Stimulated activated CD8-positive, alpha-beta memory T cell treated with anti-CD3 and anti-CD28 coated beads, Interleukin-12 subunit alpha, Interleukin-12 subunit beta, amount 100 ng/mL, for 1 hour (primary cell): ENCODE data around the gene DDX53.

Experiments
- DNase-seq: peaks from one replicate; pipeline ENCODE4 v3.0.0-alpha.2; 2020; ENCODE audit warnings: low read depth

Gene DDX53

DNA sequence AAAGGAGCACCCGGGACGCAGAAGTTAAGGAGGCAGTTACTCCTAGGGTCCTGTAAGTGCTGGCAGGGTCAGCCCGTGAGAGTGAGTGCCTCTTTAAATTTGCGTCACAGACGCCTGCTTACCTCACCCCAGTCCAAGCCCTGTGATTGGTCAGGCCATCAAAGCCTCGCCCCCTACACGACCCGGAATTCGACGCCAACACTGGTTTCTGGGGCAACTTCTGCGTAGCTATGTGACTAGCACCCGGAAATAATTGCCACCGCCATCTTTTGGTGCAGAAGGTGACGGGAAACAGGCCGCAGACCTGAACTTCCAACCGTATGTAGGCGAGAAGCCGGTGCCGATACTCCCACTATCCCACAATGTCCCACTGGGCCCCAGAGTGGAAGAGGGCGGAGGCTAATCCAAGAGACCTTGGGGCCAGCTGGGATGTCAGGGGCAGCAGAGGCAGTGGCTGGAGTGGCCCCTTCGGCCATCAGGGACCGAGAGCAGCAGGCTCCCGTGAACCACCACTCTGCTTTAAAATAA, at the start of gene DDX53:
Gene DDX53 (plus strand): TSS at position 265 of the 528 bp plus-strand sequence. CDS start 98 bp downstream, at position 363.
- DNase-seq: no peak

DNA sequence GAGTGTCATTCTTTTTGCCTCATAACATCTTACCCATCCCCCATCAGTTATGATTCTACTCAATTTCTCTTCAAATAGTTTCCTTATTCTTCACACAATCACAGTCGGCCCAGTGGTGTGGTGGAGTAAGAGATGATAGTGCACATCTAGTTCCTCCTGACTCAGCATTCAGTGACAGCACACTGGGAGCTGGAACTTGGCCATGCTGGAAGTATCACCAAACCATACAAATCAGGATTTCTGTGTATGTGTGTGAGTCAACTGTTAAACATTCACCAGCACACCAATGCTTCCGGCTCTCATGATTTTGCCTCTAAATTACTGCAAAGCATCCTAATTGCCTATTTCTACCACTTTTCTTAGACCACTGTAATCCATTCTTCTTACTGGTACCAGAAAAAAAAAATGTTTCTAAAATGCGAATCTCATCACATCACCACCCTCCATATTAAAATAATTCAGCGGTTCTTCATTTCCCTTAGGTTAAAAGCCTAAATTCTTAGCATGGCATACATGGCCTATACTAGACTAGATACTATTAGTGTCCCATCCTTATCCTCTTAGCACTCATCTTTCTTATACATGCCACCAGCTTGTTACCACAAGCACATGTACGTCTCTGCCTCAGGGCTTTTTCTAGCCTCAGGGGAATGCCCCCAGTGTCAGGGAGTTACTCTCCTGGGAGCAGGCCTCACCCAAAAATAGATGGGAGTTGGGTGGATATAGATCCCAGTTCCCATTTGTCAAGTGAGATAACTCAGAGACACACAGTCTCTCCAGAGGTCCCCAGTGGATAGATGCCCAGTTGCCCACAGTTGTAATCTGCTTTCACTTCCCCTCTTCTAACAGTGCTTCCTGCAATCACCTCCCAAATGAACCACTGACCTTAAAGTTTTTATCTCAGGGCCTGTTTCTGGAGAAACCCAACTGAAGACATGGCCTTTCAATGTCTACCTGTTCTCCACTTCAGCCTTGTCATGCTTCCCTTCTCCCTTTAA, 49.2 kb upstream of the DDX53 start:
- DNase-seq: no peak

DNA sequence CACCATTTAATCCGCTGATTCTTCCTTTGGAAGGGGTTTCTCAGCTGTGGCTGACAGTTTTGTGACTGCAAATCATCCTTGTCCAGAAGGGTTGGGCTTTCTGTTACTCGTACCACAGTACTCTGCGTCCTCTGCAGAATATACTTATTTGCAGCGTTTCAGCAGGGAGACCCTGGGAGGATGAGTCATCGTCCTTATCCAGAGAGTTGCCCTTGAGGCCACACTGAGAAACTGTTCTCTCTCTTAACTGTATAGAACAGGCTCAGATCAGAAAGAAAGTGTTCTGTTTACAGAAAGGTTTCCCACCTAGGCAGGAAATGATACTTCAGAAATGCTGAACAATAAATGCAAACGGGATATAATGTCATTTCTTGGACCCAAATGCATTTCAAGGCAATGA, 47.8 kb upstream of the DDX53 start:
- DNase-seq: no peak

DNA sequence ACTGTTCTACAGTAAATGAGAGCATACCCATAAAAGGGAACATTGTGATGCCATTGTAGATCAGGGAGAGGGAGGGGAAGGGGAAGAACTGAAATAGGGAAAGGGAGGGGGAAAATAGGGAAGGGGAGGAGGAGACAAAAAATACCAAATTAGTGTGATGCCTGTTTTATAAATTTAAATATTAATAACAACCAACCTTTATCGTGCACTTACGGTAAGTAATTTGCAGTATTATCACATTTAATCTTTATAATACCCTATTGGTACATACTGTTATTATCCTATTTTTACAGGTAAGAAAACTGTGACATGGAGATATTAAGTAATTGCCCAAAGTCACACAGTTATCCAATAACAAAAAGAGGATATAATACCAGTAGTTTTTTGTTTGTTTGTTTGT, 41.5 kb upstream of the DDX53 start:
- DNase-seq: no peak

DNA sequence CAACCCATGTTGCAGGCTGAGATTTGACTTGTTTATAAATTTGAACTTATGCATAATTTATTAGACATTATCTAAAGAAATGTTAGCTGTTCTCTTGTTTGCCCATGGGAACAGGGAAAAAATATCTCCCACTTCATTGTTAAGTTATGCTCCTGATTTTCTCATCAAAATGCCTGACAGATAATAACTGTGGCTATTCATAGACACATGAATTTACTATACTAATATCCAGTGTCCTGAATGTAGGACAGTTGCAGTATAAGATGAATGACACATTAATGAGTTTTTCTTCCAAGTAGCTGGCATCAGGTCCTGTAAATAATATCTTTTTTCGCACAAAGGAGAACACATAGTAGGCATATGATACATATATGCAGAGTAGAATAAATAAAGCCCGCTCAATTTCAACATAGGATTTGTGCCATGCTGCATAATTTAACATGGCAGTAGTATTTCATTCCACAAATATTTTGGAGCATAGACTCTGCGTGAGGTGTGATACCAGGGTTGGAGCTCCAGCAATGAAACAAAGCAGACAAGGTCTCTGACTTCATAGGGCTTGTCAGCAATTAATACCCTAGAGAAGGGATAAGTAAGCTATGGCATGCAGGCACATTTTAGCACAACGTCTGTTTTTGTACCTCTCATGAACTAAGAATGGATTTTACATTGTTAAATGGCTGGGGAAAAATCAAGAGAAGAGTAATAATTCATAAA, 40.4 kb upstream of the DDX53 start:
- no peak for DNase-seq

DNA sequence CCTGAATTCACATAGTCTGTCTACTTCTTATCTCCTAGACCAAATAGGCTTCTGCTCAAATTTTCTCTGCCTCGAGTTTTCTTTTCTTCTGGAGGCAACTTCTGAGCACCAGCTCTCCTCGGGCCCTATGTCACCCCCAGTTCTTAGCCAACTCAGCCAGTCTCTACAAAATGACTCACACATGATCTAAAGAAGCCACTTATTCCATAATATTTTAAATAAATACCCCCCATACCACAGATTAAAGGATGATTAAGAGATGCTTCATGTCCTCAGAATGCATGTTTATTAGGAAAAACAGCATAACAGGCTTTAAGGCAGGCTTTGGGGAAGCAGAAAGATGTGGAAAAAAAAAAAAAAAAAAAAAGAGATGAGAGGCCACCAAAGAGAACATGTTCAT, 36.6 kb upstream of the DDX53 start:
- DNase-seq: no peak

DNA sequence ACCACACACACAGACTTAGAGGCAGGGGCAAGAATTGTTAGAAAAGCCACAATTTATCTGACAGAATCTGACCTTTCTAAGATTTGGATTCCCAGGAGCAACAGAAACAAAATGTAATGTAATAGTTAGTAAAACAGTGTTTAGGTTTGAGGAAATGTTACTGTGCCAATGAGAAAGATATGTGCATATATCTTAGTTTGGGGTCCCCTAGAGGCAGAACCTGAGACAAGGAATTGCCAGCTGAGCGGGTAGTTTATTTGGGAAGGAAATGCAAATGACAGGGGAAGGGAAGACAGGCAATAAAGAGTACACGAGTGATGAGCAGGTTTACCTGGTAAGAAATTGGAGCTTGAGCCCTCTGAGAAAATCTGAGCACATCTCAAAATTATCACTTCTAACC, 31.3 kb upstream of the DDX53 start:
- no peak for DNase-seq

DNA sequence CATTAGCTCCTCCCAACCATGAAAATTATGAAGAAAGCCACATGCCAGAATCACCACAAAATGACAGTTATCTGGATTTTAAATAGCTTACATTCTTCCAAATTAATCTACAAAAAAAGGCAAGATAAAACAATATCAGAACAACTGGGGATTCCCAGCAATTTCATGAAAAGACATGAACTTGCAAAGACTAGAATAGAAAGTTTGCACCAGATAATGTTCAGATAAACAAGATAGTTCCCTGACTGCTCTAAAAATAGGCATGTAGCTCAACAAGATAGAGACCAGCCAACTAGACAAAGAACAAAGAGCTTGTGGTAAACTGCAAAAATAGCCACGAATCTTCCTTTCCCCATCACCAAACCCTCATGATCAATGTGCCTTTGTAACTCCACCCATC, 30.3 kb upstream of the DDX53 start:
- DNase-seq: no peak

DNA sequence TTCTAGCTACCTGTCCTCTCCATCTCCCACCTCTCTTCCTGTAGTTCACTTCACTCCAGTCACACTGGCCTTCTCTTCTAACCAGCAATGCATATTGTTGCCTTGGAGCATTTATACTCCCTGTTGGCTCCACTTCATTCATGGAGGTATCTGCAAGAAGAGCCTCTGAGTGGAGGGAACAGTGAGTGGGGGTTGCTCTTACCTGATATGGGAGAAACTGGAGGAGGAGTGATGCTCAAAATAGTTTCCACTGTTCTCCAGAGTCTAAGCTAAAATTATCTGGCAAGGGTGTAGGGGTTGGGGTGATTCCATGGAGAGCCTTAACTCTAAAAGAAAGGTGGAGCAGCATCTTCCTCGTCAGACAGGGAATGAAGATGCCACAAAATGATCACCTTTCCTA, 28.9 kb upstream of the DDX53 start:
- no peak for DNase-seq

DNA sequence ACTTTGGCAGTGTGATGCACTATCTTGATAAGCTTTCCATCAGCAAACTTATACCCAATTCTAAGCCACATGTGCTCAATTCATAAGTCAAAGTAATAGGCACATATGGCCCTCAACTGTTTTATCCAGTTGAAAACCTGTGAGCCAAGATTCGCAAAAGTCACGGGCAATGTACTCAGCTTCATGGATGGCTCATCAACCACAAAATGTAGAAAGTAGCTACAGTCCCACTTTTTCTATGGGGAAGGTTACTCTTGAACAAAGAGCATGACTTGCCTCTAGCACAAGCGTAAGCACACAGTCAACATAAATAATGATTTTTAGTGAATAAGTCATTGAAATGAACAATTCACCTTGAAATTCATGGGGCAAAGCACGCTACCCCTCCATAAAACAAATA, 25.1 kb upstream of the DDX53 start:
- no peak for DNase-seq

DNA sequence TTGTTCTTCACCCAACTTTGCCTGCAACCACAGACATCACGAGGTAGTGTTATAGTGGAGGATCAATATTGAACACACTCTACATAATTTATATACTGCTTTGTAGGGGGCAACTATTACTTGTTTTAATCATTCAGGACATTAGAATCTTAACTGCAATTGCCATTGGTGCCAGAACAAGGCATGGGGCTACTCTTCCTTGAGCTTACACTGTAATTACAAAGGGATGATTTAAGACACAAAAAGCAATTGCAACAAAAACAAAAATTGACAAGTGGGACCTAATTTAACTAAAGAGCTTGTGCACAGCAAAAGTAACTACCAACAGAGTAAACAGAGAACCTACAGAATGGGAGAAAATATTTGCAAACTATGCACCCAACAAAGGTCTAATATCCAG, 24.0 kb upstream of the DDX53 start:
- DNase-seq: no peak

DNA sequence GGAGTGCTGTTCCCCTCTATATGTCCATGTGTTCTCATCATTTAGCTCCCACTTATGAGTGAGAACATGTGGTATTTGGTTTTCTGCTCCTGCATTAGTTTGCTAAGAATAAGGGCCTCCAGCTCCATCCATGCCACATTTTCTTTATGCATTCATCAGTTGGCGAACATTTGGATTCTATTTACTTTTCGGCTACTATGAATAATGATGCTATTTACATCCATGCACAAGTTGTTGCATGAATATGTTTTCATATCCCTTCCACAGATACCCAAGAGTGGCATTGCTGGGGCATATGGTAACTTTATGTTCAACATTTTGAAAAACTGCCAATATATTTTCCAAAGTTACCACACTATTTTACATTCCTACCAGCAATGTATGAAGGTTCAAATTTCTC, 13.8 kb upstream of the DDX53 start:
- DNase-seq: no peak

DNA sequence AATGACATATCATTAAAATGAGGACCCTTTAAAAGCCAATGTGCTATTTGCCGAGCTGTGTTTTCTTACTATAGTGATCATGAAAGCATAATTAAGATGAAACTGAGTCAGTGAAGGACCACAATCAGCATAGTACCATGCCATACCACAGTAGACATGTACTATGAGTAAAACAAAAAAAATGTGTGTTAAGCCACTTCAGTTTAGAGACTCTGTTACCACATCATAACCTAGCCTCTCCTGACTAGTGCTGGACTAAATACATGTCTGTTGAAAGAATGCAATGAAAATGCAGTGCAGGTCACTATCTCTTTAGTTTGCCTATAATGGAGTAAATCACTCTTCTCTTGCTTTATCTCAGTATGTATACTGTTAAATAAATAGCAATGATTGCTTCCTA, 12.3 kb upstream of the DDX53 start:
- no peak for DNase-seq

DNA sequence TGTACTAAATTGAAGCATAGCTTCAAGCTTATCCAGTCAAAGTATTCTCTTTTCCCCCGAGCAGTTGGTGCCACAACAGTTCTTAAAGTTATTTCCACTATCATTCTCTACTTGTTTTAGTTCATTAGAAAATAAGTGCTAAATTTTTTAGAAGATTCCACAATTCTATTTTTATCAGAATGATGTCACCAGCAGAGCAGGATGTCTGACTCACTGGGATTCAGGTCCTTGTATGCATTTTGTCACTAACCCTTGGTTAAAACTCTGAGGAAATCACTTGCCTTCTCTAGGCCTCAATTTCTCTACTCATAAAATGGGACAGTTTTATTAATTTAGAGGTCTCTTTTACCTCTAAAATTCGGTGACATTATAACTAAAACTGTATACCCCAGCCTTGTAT, 3.4 kb downstream of the DDX53 start:
- DNase-seq: no peak

DNA sequence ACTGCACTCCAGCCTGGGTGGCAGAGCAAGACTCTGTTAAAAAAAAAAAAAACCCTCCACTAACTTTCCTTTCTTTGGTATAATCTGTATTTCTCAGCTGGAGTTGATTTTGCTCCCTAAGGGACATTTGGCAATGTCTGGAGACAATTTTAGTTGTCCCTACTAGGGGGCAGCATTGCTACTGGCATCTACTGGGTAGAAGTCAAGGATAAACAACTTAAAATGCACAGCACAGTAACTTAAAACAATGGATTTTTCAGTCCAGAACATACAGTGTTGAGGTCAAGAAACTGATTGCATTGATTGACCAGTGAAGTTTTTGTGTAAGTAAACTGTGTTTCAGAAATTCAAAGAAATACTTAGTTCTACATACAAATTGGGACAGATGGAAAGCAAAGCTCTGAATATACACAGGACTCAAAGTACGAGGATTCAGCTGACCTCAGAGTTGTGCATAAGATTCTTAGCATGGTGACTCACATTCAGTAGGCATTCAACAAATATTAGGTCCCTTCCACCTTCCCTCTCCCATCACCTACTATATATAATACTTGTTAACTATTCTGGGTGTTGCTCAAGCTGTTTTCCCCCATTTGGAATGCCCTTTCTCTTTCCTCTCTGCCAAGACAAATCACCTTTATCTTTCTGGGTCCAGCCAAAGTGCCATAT, 8.8 kb downstream of the DDX53 start:
- no peak for DNase-seq

DNA sequence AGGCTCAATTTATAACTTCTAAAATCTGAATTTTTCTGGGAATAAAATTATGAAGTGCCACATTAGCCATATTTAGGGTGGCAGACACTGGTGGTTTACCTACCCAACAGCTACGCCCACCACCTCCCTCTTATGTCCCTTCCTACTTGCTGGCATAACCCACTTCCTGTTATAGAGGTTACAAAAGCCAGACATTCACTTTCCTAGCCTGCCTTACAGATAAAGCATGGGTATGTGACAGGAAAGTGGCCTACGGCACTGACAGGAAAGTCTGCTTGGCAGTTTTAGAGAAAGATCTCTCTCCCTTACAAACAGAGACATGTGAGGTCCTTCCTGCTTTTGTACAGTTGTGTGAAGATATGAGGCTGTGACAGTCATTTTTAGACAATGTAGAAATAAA, 12.4 kb downstream of the DDX53 start:
- no peak for DNase-seq

DNA sequence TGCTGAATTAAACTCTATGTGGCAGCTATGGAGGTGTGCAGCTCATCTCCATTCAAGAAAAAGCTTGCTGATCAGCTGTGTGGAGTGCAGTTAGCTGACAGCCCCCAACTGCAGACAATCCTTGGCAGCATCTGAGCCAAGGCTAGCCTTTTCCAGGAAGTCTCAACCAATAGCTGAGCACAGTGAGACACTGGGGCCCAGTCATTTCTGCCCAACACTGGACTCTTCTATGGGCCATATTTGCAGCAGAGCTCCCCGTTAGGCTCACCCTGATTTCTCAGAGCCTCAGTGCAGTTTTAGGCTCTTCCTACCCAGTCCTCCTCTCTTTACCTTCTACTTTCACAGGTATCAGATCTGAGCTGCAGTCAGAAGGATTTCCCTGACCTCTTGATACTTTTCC, 12.9 kb downstream of the DDX53 start:
- DNase-seq: no peak

DNA sequence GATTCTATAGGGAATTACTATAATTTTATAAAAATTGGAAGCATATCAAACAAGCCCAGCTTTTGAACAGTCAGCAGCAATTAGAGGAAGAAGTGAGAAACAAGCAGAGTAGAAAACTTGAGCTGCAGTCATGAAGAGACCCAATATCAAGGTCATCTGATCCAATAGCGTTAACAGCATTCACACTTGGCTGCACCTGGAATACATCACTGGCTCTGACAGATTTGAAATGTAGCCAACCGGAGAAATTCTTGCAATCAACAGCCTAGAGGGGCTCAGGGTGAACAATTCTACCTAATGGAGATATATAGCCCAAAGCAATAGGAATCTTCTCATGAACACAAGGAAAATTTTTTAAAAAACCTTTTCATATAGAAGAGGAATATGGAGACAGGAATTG, 13.6 kb downstream of the DDX53 start:
- no peak for DNase-seq

DNA sequence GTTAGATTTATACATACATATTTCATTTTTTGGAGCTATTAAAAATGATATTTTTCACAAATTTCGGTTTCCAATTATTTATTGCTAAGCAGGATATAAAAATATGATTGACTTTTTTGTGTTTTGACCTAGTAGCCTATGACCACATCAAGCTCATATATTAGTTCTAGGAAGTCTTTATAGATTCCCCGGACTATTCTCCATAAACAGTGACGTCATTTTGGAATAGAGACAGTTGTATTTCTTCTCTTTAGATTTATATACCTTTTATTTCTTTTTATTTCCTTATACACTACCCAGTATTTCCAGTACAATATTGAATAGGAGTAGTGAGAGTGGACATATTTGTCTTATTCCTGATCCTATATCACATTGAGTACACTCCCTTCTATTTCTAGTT, 31.8 kb downstream of the DDX53 start:
- DNase-seq: no peak

DNA sequence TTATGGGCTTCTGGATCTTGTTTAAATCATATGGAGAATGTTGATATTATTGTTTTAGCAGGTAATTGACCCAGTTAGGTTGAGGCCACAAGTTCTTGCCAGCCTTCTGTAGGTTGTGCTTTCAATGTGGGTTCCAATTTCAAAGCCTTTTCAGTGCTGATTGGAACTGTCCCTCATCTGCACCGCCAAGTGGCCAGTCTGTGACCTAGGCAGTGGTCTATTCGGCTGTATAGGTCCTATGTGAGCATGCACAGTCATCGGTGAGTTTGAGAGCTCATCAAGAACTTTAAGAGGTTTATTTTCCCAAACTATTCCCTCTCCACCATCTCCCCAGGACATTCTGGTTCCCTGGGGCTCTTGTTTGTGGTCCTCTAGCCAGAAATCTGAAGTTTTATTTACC, 35.7 kb downstream of the DDX53 start:
- DNase-seq: no peak

DNA sequence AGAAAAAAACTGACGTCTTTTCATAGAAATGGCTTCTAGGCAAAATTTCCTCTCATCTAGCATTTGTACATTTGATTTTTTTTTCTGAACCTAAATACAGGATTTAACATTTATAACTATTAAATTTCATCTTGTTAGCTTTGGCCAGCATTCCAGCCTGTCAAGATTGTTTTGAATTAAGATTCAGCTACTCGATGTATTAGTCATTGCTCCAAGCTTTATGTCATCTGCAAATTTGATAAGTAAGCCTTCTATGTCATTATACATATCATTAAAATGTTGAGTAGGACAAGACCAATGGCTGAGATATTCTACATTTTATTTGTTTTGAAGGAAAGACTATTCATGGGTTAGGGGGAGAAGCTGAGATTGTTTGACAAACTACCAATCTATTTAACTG, 46.7 kb downstream of the DDX53 start:
- no peak for DNase-seq

DNA sequence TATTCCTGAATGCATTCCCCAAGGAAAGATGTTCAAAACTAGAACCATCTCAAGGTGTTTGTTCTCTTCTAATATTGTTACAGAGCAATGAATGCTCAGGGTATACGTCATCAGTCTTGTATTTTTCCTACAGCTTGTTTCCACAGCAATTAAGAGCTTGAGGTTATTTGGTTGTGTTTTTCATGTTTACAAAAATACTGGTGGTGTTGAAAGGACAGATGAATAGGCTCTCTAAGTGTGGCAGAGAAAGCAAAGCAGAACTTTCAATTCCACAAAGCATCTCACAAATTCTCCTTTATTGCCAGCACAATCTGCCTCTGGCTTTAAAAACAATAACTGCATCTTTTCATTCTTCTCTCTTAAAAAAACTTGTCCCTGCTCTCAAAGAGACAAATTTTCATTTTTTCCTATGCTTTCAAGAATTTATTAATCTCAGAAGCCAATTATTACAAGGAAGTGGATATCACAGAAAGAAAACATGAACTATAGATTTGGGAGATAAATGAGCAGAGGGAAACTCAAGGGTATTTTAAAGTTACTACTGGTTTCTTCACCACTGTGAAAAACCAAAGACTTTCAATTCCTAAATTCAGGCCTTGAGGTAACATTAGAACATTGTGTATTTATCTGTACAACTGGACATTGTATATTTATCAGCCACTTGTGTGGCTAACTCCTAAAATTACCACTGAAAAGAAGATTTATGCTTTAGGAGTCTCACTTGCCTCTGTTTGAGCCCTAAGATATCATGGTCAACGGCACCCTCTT, 49.2 kb downstream of the DDX53 start:
- no peak for DNase-seq
